GM12865 (cell line): Measurements from ENCODE around the gene STX18.

Experiments used
- DNase-seq: peaks from one replicate; pipeline ENCODE4 v3.0.0; 2010; ENCODE audit warnings: low read depth
- H3K4me3 ChIP-seq: 2 replicates; pipeline ENCODE4 v1.5.1; 2011; ENCODE audit warnings: mild to moderate bottlenecking, low read depth, low read length, control low read depth
- TF ChIP-seq, protein P1 (sequence below): IDR thresholded peaks from 2 replicates; pipeline ENCODE4 v1.5.1; 2011; ENCODE audit warnings: low read length, control low read depth, low read depth, inconsistent platforms; ENCODE audit not compliant: insufficient read depth; ENCODE audit errors: missing control alignments

STX18 gene

DNA sequence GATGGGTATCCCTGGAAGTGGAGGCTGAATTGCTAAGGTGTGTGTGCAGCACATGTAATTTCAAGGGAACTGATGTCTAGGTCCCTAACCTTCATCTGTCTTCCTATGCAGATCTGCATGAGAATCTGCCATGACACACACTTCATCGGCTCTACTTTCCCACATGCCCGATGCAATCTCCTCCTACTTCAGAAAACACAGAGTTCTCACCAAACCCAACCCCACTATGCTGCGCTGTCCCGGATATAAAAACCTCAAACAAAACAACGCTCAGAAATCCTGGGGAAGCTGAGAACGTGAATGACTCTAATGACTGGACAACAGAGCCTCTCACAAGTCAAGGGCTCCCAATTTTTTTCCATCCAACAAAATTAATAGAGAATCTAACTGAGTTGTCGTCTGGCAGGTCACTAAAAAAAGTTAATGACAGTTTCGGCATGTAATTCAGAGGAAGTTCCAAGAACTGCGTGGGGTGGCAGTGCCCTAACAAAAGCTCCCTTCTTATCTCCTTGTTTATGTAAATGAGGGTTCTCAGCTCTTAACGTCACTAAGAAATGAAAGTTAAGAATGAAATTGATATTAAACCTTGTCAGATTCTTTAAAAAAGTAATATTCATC is 39.0 kb downstream of the STX18 start:
- TF ChIP-seq, protein P1, sequence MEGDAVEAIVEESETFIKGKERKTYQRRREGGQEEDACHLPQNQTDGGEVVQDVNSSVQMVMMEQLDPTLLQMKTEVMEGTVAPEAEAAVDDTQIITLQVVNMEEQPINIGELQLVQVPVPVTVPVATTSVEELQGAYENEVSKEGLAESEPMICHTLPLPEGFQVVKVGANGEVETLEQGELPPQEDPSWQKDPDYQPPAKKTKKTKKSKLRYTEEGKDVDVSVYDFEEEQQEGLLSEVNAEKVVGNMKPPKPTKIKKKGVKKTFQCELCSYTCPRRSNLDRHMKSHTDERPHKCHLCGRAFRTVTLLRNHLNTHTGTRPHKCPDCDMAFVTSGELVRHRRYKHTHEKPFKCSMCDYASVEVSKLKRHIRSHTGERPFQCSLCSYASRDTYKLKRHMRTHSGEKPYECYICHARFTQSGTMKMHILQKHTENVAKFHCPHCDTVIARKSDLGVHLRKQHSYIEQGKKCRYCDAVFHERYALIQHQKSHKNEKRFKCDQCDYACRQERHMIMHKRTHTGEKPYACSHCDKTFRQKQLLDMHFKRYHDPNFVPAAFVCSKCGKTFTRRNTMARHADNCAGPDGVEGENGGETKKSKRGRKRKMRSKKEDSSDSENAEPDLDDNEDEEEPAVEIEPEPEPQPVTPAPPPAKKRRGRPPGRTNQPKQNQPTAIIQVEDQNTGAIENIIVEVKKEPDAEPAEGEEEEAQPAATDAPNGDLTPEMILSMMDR, result no peak
- peak overlapping the region; percentile 38 for H3K4me3 ChIP-seq
- DNase-seq, result peak; percentile 73

DNA sequence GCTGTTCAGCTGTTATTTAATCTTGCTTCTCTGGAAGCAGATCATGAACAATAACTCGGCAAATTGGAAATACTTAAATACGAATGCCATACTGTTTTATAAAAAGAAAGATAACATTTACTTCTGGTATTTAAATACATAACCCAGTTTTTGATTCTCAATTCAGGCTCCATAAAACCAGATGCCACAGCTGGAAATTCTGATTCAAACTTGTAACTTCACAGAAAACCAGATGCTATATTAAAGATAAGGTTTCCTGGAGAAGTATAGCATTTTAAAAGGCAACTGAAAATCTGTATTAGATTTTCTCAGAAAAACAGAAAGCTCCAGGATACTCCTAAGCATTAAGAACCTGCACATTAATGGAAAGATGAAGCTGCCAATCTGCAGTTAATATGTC is 40.2 kb downstream of the STX18 start:
- DNase-seq, result no peak
- TF ChIP-seq, protein P1, result no peak
- no peak overlapping the region for H3K4me3 ChIP-seq

DNA sequence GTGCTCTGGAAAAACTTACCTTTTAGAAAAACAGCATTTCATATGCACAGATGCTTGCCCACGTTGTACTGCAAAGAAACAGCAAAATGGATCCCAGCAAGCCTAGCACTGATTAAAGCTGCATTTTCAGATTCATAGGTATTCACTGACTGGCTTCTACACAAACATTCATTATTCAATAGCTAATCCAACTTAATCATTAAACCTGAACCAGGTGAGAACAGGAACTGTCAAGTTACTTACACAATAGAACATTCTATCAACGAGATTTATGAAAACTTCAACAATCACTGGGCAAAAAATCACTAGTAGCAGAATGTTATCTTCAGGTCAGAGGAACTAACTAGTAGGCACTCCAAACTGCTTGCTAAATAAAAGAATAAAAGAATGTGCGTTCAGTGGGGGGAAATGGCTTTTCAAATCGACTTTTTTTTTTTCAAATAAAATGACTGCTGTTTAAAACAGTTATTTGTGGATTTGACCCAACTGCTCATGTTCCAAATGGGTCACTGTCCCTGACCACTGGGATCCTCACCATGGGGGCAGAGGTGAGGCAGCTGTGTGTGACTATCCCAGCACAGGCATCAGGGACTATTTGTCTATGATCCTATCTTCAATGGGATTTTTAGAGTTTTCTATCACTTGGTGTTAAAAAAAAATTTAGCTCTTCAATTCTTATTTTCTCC is 42.3 kb downstream of the STX18 start:
- no peak overlapping the region for H3K4me3 ChIP-seq
- DNase-seq, result no peak
- TF ChIP-seq, protein P1, result no peak

DNA sequence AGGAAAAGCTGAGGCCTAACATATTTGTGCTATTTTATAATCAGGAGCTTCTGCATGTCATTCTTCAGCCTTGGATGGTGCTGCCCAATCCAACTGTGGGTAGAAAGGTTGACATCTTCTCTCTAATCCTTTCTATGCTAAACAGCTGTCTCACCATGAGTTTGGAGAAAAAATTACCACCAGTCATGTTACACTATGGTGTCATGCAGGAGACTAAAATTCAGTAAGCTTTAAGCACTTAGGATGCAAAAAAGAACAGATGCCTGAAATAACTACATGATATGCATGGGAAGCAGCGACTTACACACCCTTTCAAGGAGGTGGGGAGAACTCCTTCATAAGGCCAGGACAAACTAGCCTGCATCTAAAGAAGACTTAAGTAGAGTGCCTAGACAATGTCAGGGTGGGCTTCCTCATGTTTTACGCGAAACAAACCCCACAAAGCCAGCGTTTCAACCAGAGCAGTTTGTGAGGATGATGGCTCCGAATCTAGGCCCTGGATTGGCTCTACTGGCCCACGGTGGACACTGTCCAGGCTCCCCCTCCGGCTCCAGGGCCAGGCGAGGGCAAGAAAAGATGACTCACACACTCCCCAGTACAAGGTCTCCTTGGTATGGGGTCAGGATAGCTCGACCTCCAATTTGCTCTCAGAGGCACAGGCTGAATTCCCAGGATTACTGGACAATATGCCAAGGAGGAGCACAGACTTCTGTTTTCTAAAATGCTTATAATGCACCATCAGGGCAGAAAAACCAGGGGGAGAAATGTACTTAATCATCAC is 45.1 kb downstream of the STX18 start:
- no peak overlapping the region for H3K4me3 ChIP-seq
- TF ChIP-seq, protein P1, result no peak

DNA sequence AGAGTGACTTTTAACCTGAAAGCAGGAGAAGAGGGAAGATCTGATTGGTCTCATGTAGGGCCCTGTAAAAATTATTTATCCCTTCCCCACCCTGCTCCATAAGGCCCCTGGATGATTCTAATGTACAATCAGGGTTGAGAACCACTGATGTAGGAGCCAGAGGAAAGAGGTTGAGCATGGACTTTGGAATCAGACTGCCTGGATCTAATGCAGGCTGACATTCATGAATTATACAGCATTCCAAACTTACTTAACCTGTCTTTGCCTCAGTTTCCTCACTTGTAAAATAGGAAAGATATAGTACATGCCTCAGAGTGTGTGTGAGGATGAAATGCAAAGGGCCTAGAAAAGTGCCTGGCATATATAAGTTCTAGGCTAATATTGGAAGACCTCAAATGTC is 47.0 kb downstream of the STX18 start:
- TF ChIP-seq, protein P1, result no peak
- H3K4me3 ChIP-seq, result no peak overlapping the region
- no peak for DNase-seq

More for the DNA sequence above, 45.1 kb downstream of the STX18 start:
- no peak for DNase-seq

DNA sequence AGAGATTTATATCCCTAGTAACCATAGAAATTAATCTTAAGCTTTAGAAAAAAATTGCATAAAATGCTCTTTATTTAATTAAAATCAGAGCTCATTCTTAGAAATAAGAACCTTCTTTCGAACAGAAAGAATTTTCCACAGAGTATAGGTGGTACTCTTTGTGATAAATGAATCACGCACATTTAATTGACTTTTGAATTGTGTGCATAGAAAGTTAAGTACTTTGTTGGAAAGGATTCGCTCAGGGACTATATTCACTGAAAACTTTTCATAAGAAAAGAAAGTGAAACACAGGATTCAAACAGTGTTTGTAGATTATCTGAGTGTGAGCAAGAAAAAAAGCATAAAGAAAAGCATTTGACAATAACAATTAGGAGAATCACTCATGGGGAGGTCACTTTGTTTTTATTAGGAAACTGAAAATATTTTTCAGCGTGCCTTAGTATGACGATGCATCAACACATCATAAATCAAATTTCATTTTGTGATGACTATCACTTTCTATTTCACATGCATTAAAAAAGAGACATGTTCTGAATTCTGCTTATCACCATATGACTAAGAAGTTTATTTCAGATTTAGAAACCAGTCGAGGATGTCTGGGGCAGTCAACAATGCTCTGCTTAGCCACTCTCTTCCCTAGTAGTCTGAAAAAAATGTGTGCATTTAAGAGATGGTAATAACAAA is 49.5 kb downstream of the STX18 start:
- TF ChIP-seq, protein P1, result no peak
- DNase-seq, result peak; percentile 74
- H3K4me3 ChIP-seq, result peak overlapping the region; percentile 79
